K562 treated with DMSO at 1 percent for 4 hours (cell line): Measurements from ENCODE around the gene TSPYL1. TPM values are rescaled to one million over a fixed set of nuclear protein-coding genes. Genes with fewer than 3 reads are reported as not detected.

Experiments used
- total RNA-seq: library from RNA; unstranded; fragments of 300-600 nt; gene quantifications from 2 replicates; pipeline ENCODE4 v1.2.3, GENCODE V29; 2022; ENCODE audit not compliant: insufficient read depth

The TSPYL1 gene
- total RNA-seq, result 25.2 and 32.8 TPM in 2 replicates

DNA sequence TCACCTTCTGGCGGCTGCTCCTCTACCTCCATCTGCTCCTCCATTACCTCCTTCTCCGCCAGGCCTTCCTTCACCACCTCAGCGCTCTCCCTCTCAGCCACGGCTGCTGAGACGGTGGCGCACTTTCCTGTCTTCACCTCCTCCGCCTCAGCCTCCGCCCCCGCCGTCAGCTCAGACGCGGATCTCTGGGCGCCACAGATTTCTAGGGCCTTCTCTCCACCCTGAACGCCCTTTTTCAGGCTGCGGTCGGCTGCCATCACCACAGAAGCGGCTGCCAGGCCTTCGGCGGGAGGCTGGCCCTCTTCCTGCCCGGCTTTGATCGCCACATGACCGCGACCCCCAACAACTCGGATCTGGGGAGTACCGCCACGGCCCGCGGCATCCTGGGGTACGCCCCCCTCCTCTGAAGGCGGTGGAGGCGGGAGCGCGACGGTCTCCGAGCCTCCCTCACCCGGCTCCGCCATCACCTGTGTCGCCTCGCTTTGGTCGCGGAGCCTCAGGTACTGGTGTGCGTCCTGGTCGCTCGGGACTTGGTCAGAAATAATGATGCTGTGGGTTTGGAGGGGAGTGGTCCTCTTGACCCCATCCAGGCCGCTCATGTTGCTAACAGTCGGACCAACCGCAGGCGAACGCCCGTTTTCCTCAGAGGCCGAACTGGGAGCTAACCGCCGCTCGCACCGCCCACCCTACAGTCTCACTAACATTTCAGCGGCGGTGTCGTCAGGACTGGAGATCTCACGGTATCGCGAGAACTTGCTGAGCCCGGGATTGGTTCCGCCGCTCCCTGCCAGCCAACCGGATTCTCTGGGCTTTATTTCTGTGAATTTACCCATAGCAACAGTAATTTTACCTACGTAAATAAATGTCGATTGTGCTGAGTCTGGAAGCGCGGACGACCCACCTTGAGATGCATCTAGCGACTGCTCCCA, at the start of gene TSPYL1:
TSPYL1 (minus strand) TSS at position 699 of the 929 bp plus-strand sequence; CDS start at position 599, 100 bp downstream.

GRCh38 chr6:116253505-116254296, 26.0 kb downstream of the TSPYL1 start, which contains the start of gene TSPYL4:
TSPYL4 (minus strand) TSS chr6:116254075; CDS start chr6:116254008, 67 bp downstream.

Other genes starting within 250 kb of the TSPYL1 start
- gene FRK, start 219.0 kb downstream of the TSPYL1 start, total RNA-seq, result 0.23 and 0.27 TPM in 2 replicates
- gene NT5DC1, start 179.1 kb downstream of the TSPYL1 start, total RNA-seq, result 21.5 and 24.5 TPM in 2 replicates
- gene COL10A1, start 153.8 kb downstream of the TSPYL1 start, total RNA-seq, result not detected in 2 replicates
- gene TSPYL4, start 25.9 kb downstream of the TSPYL1 start, total RNA-seq, result 6.2 and 7.3 TPM in 2 replicates
- 0.71 and 2.1 TPM in 2 replicates for gene DSE, start 91.0 kb upstream of the TSPYL1 start, total RNA-seq
- not detected in 2 replicates for gene CALHM6, start 181.4 kb upstream of the TSPYL1 start, total RNA-seq
- gene CALHM5, start 231.7 kb upstream of the TSPYL1 start, total RNA-seq, result not detected in 2 replicates